ENCODE data around the gene C1orf116. TPM values are rescaled to one million over a fixed set of nuclear protein-coding genes. Genes with fewer than 3 reads are reported as not detected.

Gene C1orf116
- total and polyA plus RNA-seq, 4 donors: 0.08 to 2.8 (median 0.24) TPM

Other genes starting within 250 kb of the C1orf116 start
- gene IL20, start 167.1 kb downstream of the C1orf116 start, total RNA-seq: not detected
- gene IL20, start 167.1 kb downstream of the C1orf116 start, polyA plus RNA-seq: not detected
- not detected for gene IL24, start 135.3 kb downstream of the C1orf116 start, total RNA-seq
- not detected for gene IL24, start 135.3 kb downstream of the C1orf116 start, polyA plus RNA-seq
- gene FCMR, start 110.8 kb downstream of the C1orf116 start, total RNA-seq: 1 to 10 TPM; 3.3 to 4.0 TPM
- 1 to 10 TPM in 1 of 2 donors, under 1 TPM in 1; 0.28 to 1.3 TPM for gene FCMR, start 110.8 kb downstream of the C1orf116 start, polyA plus RNA-seq
- gene PIGR, start 86.3 kb downstream of the C1orf116 start, total RNA-seq: 1 to 10 TPM in 1 of 2 donors, under 1 TPM in 1; 0.84 to 2.1 TPM
- gene PIGR, start 86.3 kb downstream of the C1orf116 start, polyA plus RNA-seq: 10 to 100 TPM in 1 of 2 donors, under 1 TPM in 1; 0.28 to 67.5 TPM
- gene FCAMR, start 62.3 kb downstream of the C1orf116 start, total RNA-seq: not detected
- gene FCAMR, start 62.3 kb downstream of the C1orf116 start, polyA plus RNA-seq: not detected
- gene YOD1, start 18.5 kb upstream of the C1orf116 start, total RNA-seq: 1 to 10 TPM; 5.5 to 6.6 TPM
- gene YOD1, start 18.5 kb upstream of the C1orf116 start, polyA plus RNA-seq: 1 to 10 TPM in 1 of 2 donors, under 1 TPM in 1; 0.75 to 2.7 TPM
- gene PFKFB2, start 20.5 kb upstream of the C1orf116 start, total RNA-seq: 10 to 100 TPM in 1 of 2 donors, 1 to 10 TPM in 1; 9.6 to 13.7 TPM
- 1 to 10 TPM; 3.0 to 6.0 TPM for gene PFKFB2, start 20.5 kb upstream of the C1orf116 start, polyA plus RNA-seq
- 10 to 100 TPM in 1 of 2 donors, under 1 TPM in 1; 0.94 to 10.7 TPM for gene C4BPB, start 56.1 kb upstream of the C1orf116 start, total RNA-seq
- 1 to 10 TPM; 1.7 to 8.6 TPM for gene C4BPB, start 56.1 kb upstream of the C1orf116 start, polyA plus RNA-seq
- gene C4BPA, start 71.5 kb upstream of the C1orf116 start, total RNA-seq: under 1 TPM in 1 of 2 donors, not detected in 1; 0.33 TPM
- under 1 TPM in 1 of 2 donors, not detected in 1; 0.50 TPM for gene C4BPA, start 71.5 kb upstream of the C1orf116 start, polyA plus RNA-seq